ENCODE data around the gene LRRC4C.

The LRRC4C gene

GRCh38 chr11:40099426-40100161 lies 1359.9 kb downstream of the LRRC4C start:
- no peak for DNase-seq (ENCODE audit: low read depth)

GRCh38 chr11:40095446-40095845 lies 1364.0 kb downstream of the LRRC4C start:
- no peak for DNase-seq (ENCODE audit: low read depth)

- DNase-seq (ENCODE audit: low read depth), result no peak
Measured at GRCh38 chr11:40094954-40095353, 1364.5 kb downstream of the LRRC4C start.

GRCh38 chr11:40080434-40080833 lies 1379.0 kb downstream of the LRRC4C start:
- DNase-seq (ENCODE audit: low read depth), result no peak
